Measurements from ENCODE around the gene BEND7.

DNA sequence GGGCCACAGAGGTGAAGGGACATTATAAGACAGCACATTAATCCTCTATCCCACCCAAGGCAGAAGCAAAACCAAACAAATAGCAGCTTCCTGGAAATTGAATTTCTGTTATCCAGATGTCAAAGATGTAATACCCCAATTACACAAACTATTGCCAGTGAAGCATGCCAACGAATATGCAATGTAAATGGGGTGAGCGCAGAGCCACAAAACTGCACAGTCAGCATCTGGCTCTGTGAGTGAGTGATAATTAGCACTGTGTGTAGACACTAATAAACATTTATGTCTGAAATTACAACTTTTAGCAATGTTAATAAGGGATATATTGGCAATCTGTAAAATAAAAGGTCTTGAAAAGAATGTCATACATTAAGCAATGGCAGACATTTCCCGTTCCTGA lies 3.2 kb downstream of the BEND7 start:
- TF ChIP-seq EP300 (IDR thresholded peaks at IDR 0.05; ENCODE audit: borderline replicate concordance in 1 of 2, low read depth in 1 of 2, low read length in 1 of 2) (no peak), RAD21 (IDR thresholded peaks at IDR 0.05; ENCODE audit: low read length) (no peak), CHD2 (IDR thresholded peaks at IDR 0.05; ENCODE audit: low read length, partially characterized antibody) (no peak), JUND (IDR thresholded peaks at IDR 0.05) (no peak), POLR2AphosphoS5 (IDR thresholded peaks at IDR 0.05; ENCODE audit: low read depth, low read length) (no peak), NRF1 (IDR thresholded peaks at IDR 0.05; ENCODE audit: low read depth, low read length) (no peak)
- TF ChIP-seq, protein P1, sequence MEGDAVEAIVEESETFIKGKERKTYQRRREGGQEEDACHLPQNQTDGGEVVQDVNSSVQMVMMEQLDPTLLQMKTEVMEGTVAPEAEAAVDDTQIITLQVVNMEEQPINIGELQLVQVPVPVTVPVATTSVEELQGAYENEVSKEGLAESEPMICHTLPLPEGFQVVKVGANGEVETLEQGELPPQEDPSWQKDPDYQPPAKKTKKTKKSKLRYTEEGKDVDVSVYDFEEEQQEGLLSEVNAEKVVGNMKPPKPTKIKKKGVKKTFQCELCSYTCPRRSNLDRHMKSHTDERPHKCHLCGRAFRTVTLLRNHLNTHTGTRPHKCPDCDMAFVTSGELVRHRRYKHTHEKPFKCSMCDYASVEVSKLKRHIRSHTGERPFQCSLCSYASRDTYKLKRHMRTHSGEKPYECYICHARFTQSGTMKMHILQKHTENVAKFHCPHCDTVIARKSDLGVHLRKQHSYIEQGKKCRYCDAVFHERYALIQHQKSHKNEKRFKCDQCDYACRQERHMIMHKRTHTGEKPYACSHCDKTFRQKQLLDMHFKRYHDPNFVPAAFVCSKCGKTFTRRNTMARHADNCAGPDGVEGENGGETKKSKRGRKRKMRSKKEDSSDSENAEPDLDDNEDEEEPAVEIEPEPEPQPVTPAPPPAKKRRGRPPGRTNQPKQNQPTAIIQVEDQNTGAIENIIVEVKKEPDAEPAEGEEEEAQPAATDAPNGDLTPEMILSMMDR (IDR thresholded peaks at IDR 0.05) = no peak
- TF ChIP-seq, protein P2, sequence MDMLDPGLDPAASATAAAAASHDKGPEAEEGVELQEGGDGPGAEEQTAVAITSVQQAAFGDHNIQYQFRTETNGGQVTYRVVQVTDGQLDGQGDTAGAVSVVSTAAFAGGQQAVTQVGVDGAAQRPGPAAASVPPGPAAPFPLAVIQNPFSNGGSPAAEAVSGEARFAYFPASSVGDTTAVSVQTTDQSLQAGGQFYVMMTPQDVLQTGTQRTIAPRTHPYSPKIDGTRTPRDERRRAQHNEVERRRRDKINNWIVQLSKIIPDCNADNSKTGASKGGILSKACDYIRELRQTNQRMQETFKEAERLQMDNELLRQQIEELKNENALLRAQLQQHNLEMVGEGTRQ (IDR thresholded peaks at IDR 0.05; ENCODE audit: borderline replicate concordance, low read depth, low read length) = no peak
- TF ChIP-seq, protein P3, sequence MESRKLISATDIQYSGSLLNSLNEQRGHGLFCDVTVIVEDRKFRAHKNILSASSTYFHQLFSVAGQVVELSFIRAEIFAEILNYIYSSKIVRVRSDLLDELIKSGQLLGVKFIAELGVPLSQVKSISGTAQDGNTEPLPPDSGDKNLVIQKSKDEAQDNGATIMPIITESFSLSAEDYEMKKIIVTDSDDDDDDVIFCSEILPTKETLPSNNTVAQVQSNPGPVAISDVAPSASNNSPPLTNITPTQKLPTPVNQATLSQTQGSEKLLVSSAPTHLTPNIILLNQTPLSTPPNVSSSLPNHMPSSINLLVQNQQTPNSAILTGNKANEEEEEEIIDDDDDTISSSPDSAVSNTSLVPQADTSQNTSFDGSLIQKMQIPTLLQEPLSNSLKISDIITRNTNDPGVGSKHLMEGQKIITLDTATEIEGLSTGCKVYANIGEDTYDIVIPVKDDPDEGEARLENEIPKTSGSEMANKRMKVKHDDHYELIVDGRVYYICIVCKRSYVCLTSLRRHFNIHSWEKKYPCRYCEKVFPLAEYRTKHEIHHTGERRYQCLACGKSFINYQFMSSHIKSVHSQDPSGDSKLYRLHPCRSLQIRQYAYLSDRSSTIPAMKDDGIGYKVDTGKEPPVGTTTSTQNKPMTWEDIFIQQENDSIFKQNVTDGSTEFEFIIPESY (IDR thresholded peaks at IDR 0.05; ENCODE audit: borderline replicate concordance, low read depth) = no peak
